Ramos (cell line): ENCODE data around the gene RGS17.
"Not testable (repeated sequence)": the region's sequence is repeated elsewhere in the genome, so short reads cannot be mapped to it uniquely, and the experiment has no call there.

Source experiments
- in situ Hi-C: fragments of 300-500 bp; cut with MboI; formaldehyde crosslinking; loops from one replicate; pipeline ENCODE4 v1.14.3; 2022; ENCODE audit warnings: low sequenced_read_pairs; ENCODE audit not compliant: unreplicated experiment

The RGS17 gene

DNA sequence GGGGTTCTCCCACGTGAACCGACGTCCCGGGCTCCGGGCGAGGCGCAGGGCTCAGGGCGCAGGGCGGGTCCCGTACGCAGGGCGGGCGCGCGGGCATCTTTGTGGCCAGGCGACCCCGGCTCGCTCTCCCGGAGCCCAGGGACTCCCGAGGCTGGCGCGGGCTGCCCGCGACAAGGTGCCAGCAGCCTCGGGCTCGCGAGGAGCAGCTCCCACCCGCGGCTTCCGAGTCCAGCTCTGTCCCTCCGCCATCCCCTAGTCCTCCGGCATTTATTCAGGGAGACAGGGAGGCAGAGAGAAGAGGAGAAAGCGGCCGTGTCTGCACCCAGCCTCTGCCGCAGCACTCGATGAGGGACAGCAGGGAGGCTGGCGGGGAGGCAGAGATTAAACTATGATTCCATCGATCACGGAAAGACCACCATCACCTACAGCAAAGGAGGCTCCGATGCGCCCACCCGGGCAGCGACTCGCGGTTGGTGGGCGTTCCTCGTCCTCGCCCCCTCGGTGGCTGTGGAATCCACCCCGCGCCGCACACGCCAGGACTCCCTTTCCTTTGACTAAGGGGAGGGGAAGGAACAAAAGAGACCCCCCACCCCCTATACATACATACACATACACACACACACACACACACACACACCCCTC is 1.1 kb downstream of the RGS17 start:
- in situ Hi-C loops, result no loop called here

DNA sequence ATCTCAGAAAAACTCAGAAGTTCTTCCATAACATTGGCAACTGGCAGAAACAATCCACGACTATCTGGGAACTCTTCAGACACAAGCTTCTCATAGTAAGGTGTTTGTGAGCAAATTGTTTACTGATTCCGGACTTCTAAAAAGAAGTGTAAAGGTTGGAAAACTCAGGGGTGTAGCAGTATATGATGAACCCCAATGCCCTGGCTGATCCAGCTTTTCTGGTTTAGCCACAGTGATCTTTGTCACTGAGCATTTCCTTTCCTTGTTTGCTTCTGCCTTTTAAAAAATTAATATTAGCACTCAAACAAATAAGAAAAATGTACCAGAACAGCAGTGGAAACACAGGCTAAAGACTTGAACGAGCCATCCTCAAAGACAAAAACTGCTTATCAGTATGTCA is 4.9 kb downstream of the RGS17 start:
- in situ Hi-C loops, result no loop called here

DNA sequence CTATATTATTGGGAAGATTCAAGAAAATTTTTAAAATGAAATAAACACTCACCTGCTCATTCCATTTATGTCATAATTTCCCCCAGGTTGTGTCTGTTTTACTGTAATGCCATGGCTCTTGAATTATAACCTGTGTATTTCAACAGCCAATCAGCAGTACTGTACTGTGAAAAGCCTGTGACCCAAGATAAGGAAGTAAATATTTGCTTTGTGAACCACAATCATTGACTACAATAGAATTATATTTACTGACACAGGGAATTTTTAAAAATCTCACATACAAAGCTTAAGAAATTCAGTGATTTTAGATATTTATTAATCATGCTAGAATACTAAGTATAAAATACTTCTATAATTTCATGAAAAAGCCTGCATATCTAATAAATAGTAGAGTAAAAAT is 6.0 kb downstream of the RGS17 start:
- in situ Hi-C loops, result no loop called here

DNA sequence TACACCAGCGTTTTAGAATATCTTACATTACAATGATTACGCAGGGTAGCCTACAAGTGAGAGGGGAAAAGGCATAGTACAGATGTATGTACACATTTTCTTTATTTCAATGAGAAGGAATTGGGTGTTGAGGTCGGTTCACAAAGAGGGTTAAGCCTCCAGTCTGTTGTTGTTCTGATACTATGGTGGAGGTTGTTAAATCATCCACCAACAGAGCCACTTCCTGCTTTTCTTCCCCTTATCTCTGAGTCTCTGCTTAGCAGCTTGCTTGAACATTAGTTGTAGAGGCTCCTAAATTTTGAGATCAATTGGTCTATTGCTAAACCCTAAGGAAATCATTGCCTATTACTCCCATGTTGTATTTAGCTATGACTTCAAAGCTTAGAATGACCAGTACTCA is 7.3 kb downstream of the RGS17 start:
- in situ Hi-C loops, result no loop called here

DNA sequence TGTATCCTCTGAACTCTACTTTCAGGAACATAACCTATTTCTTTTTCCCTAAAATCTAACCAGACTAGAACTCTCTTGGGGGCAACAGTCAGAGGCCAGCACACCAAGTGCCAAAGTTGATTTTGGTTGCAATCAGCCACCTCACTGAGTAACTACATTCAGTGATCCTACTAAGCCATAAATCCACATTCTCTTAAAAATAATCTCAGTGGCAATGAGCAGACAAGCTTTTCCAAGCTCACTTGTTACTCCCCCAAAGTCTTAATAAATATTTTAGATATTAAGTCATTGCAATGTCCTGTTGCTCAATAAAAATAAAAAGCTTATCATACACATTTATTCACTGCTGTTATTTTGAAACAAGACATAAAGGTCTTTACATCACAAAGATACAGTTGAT is 9.8 kb downstream of the RGS17 start:
- in situ Hi-C loops, result no loop called here

DNA sequence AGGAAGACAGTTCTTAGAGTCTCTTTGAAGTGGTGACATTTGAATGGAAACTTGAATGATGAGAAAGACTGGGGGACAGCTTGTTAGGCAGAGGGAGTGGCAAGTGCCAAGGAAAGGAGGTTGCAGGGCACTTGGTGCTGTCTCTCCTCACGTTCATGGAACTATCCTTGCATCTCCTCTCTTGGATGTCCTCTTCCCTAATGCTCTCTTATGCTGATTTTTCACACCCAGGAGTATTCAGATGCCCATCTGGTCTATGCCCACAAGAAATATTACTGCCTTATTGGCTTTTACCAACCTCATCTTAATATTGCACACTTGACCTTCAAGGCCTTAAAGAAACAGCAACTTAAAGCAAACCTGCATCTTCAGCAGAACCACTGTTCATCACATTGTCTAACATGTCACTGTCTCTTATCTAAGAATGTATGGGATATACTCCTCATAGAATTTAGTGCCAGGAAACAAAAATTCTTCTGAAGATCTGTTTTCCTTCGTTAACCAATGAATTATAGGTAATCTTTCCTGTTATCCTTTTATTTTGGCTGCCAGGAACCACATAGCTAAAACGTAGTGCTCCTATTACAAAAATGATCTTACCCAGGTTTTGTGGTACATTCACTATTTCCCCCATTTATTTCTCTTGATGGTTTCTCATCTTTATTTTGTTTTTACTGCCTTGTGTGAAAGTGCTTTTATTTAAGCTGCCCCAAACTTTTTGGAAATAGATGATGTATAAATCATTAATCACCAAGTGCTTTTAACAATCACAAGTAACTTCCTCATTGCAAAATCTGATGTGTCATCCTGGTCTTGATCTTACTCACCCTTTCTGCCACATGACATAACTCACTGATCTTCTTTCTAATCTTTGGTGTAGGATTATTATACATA is 12.8 kb downstream of the RGS17 start:
- in situ Hi-C loops, result no loop called here

DNA sequence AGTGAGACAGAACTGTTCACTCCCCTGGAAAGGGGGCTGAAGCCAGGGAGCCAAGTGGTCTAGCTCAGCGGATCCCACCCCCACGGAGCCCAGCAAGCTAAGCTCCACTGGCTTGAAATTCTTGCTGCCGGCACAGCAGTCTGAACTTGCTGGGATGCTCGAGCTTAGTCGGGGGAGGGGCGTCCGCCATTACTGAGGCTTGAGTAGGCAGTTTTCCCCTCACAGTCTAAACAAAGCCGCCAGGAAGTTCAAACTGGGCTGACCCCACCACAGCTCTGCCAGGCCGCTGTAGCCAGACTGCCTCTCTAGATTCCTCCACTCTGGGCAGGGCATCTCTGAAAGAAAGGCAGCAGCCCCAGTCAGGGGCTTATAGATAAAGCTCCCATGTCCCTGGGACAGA is 20.0 kb downstream of the RGS17 start:
- in situ Hi-C loops, result not testable (repeated sequence)

DNA sequence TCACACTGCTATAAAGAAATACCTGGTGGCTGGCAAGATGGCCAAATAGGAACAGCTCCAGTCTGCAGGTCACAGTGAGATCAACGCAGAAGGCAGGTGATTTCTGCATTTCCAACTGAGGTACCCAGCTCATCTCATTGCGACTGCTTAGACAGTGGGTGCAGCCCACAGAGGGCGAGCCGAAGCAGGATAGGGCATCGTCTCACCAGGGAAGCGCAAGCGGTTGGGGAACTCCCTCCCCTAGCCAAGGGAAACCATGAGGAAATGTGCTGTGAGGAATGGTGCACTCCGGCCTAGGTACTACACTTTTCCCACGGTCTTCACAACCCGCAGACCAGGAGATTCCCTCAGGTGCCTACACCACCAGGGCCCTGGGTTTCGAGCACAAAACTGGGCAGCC is 20.5 kb downstream of the RGS17 start:
- in situ Hi-C loops, result not testable (repeated sequence)

DNA sequence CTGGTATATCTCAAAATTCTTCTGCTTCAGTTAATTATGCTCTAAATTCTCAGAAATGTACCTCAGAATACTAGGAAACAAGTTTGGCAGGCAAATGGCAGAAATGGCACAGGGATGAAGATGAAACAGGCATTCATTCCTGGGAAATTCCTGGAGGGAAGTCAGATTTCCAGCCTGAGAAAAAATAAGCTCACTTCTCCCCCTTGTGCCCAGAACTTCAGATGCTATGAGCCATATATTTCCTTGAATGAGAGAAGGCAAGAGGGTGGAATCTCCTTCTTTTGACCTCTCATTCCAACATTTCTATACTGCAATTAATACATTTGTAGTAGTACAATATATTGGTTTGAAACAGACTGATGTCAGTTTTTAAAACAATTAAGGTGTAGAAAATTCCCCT is 22.8 kb downstream of the RGS17 start:
- in situ Hi-C loops, result no loop called here

DNA sequence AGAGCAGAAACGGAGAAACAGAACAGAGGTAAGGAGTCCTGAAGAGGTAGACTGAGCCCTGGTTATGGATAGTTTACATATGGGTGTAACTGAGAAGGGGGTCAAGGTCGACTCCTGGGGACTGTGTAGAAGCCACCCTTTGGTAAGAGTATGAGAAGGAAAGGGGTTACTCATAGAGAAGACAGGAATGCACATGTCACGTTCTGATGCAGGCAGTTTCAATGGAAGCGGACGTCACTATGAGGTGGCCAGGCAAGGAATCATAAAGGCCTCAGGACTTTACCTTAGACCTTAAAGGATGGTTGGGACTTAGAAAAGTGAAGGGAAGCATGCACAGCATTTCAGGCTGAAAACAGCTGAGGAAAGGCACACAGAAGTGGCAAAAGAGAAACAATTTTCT is 25.1 kb downstream of the RGS17 start:
- in situ Hi-C loops, result no loop called here

DNA sequence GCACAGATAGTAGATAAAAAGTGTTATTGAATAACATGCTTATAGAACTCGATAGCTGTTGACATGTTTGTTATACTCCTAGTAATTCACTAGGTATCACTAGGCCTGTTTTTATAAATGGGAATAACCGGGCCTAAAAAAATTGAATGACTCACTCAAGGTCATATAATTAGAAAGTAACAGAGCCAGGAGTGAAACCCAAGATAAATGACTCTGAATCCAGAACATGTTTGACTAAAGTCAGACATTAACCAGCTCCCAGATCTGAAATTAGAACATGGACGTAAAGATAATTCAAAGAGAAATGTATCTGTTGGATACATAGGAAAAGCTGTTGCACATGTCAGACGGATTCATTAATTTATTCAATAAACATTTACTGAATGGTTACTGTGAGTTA is 26.9 kb downstream of the RGS17 start:
- in situ Hi-C loops, result no loop called here

DNA sequence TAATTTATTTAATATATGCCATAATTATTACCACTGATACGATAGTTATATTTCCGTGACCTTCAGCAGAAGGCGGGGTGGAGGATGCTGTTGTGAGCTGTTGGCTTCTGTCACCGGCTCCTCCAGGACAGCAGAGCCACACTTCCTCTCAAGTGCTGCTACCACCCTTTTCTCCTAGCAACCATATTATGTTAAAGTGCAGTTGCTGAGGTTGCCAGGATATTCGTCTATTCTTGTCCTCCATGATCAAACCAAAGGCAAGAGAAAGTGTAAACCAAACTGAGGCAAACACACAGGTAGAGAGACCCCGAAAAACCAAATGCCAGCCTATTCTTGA is 27.8 kb downstream of the RGS17 start:
- in situ Hi-C loops, result no loop called here

DNA sequence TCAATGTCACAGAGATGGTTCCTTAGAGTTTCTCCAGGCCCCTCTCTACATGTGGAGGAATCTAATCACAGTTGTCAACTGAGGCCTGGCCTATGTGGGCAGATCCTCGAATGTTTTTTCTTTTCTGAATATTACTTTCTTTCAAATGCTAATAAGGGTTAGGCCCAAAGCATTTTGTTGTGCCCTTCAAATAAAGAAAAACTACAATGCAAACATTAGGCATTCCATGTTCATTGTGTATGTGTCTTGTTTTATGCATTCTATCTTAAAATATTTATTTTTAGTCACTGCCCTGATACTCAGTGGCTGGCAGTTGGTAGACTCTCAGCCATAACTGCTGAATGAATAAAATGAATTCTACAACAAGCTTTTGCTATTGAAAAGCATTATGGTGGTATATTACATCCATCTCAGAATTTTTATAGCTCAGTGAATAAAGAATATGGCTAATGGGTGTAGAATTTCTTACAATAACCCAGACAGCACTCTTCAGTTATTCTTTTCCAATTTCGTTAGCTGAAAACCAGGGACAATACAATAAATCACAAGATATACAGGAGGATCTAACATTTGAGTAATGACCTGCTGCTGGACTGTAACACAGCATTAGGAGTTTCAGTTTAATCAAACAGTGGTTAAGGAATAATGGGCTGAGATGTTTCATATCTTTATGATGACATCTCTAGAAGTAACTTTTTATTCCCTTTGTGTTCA is 28.3 kb downstream of the RGS17 start:
- in situ Hi-C loops, result no loop called here

DNA sequence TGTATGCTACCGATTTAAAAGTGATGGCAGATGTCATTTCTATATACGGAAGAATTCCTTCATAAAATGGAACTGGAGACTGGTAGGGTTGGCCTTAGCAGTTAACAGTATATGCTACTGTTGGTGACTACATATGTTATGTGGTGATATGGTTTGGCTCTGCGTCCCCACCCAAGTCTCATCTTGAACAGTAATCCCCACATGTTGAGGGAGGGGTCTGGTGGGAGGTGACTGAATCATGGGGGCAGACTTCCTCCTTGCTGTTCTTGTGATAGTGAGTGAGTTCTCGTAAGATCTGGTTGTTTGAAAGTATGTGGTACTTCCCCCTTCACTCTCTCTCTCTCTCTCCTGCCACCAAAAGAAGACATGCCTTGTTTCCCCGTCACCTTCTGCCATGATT is 29.6 kb downstream of the RGS17 start:
- in situ Hi-C loops, result no loop called here

DNA sequence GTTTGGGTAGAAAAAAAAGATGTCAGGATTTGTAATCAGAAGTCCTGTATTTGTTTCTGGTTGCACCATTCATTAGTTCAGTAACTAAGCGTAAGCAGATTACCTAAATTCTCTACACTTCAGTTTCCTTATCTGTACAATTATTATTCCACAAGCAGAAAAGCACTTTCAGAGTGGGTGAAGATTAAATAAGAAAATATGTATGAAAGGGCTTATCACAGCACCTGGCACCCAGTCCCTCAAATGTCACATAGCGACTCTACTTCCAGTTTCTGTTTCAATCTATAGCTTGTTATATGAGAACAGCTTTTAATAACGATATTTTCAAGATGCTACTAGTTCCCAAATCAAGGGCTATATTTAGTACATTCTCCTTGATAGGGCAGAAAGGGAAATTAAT is 31.4 kb downstream of the RGS17 start:
- in situ Hi-C loops, result no loop called here

DNA sequence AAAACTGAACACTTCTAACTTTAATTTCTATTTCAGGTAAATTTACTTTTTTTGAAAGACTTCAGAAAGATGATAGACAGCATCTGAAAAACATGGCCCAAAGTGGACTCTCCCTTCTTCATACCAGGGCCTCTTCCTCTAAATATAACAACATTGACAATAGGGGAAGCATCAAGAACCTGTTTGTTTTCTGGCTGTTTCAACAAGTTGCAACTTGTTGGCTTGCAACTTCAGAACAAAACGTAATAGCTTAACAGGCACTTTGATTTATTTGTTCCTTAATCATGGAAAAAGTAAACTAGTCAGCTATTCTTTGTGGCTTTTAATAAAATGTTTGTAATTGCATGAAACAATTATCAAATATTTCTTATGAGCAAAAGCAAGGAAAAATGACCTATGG is 34.3 kb downstream of the RGS17 start:
- in situ Hi-C loops, result no loop called here

DNA sequence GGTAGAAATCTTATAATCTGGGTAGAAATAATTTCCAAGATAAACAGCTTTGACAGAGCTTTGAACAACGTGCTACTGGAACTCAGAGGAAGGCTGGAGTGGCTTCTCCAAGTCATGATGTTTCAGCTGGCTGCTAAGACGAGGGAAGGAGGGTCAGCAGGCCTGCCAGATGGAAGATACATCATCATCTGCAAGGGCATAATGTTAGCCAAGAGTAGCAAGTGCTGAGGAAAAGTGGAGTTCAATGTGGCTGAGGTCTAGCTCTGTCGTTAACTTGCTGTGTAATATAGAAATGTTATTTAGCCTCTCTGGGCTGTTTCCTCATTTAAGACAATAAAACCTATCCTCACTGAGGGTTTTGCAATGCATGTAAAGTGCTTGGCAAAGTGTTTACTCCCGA is 35.1 kb downstream of the RGS17 start:
- in situ Hi-C loops, result no loop called here

DNA sequence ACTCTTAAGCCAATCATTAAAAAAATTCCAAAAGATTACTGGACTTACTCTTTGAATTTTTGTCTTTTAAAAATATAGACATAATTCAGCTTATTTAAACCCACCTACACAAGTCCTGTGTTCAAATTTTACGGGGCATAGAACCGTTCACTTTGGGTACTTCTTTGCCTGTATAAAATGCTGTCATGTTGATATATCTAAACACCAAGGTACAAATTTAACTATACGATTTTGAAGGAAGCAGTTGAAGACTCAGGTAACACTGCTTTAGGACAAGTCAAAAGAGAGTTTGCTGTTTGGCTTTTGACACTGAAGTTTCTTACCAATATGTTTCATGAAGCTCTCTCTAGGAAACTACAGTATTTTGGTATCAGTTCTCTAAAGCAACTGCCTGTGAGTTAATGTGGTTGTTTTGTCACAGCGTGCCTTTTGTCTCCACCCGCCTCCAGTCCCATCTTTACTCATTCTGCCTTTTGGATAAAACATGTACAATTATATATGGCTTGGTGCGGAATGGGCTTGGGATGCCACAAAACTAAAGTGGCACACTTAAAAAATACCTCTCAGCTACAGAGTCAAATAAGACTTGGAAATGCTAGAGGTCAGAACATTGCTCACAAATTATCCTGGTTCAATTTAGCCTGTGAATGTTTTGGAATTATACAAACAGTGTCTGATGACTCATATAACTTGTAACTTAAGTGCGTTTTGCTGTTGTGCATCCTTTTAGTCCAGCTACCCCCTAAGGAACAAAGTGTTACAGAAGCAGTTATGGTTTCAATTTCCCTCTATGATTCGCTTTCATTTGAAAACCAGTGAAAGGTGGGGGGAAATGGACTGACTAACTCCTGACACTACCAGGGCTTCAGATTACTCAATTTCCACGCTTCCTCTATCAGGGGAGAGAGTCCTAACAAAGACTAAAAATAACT is 38.7 kb downstream of the RGS17 start:
- in situ Hi-C loops, result no loop called here

DNA sequence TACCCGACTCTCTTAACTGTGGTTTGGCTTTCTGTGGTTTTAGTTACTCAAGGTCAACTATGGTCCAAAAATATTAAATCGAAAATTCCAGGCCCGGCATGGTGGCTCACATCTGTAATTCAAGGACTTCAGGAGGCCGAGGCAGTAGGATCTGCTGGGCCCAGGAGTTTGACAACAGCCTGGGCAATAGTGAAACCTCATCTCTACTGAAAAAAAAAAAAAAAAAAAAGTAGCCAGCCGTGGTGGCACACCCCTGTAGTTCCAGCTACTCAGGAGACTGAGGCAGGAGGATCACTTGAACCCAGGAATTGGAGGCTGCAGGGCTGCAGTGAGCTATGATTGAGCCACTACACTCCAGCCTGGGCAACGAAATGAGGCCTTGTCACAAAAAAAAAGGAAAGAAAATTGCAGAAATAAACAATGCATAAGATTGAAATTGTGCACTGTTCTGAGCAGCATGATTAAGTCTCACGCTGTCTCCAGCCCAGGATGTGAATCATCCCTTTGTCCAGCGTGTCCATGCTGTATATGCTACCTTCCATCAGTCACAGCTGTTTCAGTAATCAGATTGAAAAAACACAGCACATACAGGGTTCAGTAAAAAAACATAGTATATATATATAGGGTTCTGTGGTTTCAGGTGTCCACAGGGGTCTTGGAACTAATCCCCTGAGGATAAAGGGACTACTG is 40.7 kb downstream of the RGS17 start:
- in situ Hi-C loops, result no loop called here

DNA sequence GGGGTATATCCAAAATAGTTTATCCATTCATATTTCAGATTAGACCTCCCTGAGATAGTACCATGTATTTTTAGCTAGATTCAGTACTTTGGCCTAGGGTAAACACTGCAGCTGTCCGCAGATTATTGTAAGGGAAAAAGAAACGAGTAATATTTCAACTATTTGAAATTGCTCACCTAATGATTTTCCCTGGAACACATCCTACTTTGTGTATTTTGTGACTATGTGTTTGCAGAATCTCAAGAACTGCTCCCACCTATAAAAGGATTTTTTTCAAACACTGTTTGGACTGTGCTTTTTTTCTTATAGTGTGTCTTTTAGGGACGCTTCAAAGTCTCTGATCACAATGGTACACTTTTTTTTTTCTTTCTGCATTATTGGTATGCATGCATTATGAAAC is 42.3 kb downstream of the RGS17 start:
- in situ Hi-C loops, result no loop called here
